NT2/D1 (cell line): Measurements from ENCODE around the gene IFNG.
"Not testable (repeated sequence)": the region's sequence is repeated elsewhere in the genome, so short reads cannot be mapped to it uniquely, and the experiment has no call there.

ENCODE experiments used
- DNase-seq: peaks from one replicate; pipeline ENCODE4 v3.0.0-alpha.2; 2011; ENCODE audit warnings: low read depth, low spot score
- H3K27me3 ChIP-seq: 2 replicates; pipeline ENCODE4 v1.6.0; 2011; ENCODE audit warnings: mild to moderate bottlenecking; ENCODE audit not compliant: insufficient read length, insufficient read depth
- H3K36me3 ChIP-seq: 2 replicates; pipeline ENCODE4 v1.6.1; 2011; ENCODE audit warnings: mild to moderate bottlenecking, low read length, mixed read lengths; ENCODE audit not compliant: insufficient read depth, insufficient read length
- H3K4me1 ChIP-seq: 2 replicates; pipeline ENCODE4 v1.5.1; 2011; ENCODE audit not compliant: insufficient read depth, insufficient read length
- H3K4me3 ChIP-seq: 2 replicates; pipeline ENCODE4 v1.5.1; 2011; ENCODE audit warnings: low read depth; ENCODE audit not compliant: insufficient read length
- H3K9ac ChIP-seq: 2 replicates; pipeline ENCODE4 v1.6.0; 2011; ENCODE audit warnings: low read depth; ENCODE audit not compliant: insufficient read length
- H3K9me3 ChIP-seq: 2 replicates; pipeline ENCODE4 v1.5.1; 2011; ENCODE audit warnings: mild to moderate bottlenecking, low read length; ENCODE audit not compliant: insufficient read depth
- SUZ12 ChIP-seq: IDR thresholded peaks from 2 replicates; pipeline ENCODE4 v1.6.1; 2011; ENCODE audit not compliant: insufficient read length, insufficient read depth; ENCODE audit errors: extremely low read depth
- YY1 ChIP-seq: IDR thresholded peaks from 2 replicates; pipeline ENCODE4 v1.6.1; 2011; ENCODE audit not compliant: insufficient read length, insufficient read depth
- ZNF274 ChIP-seq: IDR thresholded peaks from 2 replicates; pipeline ENCODE4 v1.6.1; 2011; ENCODE audit warnings: mild to moderate bottlenecking, low read depth, low read length

IFNG gene

GRCh38 chr12:68177562-68177961 is 18.0 kb upstream of the IFNG start:
- Histone ChIP-seq H3K27me3 (no peaks in the 10 kb centered on the region), H3K9me3 (no peaks in the 10 kb centered on the region), H3K36me3 (no peaks in the 10 kb centered on the region), H3K4me3 (no peak overlapping the region), H3K9ac (no peak overlapping the region), H3K4me1 (no peaks in the 10 kb centered on the region)
- TF ChIP-seq SUZ12 (no peak), YY1 (no peak), ZNF274 (no peak)
- DNase-seq, result no peak

GRCh38 chr12:68176257-68176656 is 16.7 kb upstream of the IFNG start:
- Histone ChIP-seq H3K9me3 (no peaks in the 10 kb centered on the region), H3K27me3 (no peaks in the 10 kb centered on the region), H3K4me1 (no peaks in the 10 kb centered on the region), H3K9ac (no peak overlapping the region), H3K36me3 (no peaks in the 10 kb centered on the region), H3K4me3 (no peak overlapping the region)
- DNase-seq, result no peak
- TF ChIP-seq SUZ12 (no peak), ZNF274 (no peak), YY1 (no peak)

GRCh38 chr12:68175557-68176061 is 16.1 kb upstream of the IFNG start:
- Histone ChIP-seq H3K4me3 (no peak overlapping the region), H3K9ac (no peak overlapping the region), H3K9me3 (no peaks in the 10 kb centered on the region), H3K27me3 (no peaks in the 10 kb centered on the region), H3K4me1 (no peaks in the 10 kb centered on the region), H3K36me3 (no peaks in the 10 kb centered on the region)
- TF ChIP-seq SUZ12, result no peak
- TF ChIP-seq ZNF274, result no peak
- TF ChIP-seq YY1, result no peak
- no peak for DNase-seq

- DNase-seq, H3K9ac ChIP-seq, H3K27me3 ChIP-seq, H3K36me3 ChIP-seq, H3K9me3 ChIP-seq, H3K4me3 ChIP-seq, H3K4me1 ChIP-seq: not testable (repeated sequence)
Observed at GRCh38 chr12:68174761-68175160, 15.2 kb upstream of the IFNG start.

- no peak for TF ChIP-seq ZNF274
- no peak for TF ChIP-seq YY1
- TF ChIP-seq SUZ12, result no peak
- no peaks in the 10 kb centered on the region for H3K9me3 ChIP-seq
- no peaks in the 10 kb centered on the region for H3K36me3 ChIP-seq
- H3K9ac ChIP-seq, result no peak overlapping the region
- no peak for DNase-seq
- H3K4me3 ChIP-seq, result no peak overlapping the region
- H3K27me3 ChIP-seq, result no peaks in the 10 kb centered on the region
- no peaks in the 10 kb centered on the region for H3K4me1 ChIP-seq
Observed at GRCh38 chr12:68173792-68174191, 14.3 kb upstream of the IFNG start.

- no peak for DNase-seq
- H3K9me3 ChIP-seq, result no peaks in the 10 kb centered on the region
- no peaks in the 10 kb centered on the region for H3K36me3 ChIP-seq
- H3K4me3 ChIP-seq, result no peak overlapping the region
- H3K27me3 ChIP-seq, result no peaks in the 10 kb centered on the region
- TF ChIP-seq YY1, result no peak
- no peak for TF ChIP-seq ZNF274
- TF ChIP-seq SUZ12, result no peak
- H3K4me1 ChIP-seq, result no peaks in the 10 kb centered on the region
- H3K9ac ChIP-seq, result no peak overlapping the region
Observed at GRCh38 chr12:68170726-68171125, 11.2 kb upstream of the IFNG start.

GRCh38 chr12:68169213-68169889 is 9.8 kb upstream of the IFNG start:
- Histone ChIP-seq H3K4me1 (no peaks in the 10 kb centered on the region), H3K4me3 (no peak overlapping the region), H3K9ac (no peak overlapping the region), H3K36me3 (no peaks in the 10 kb centered on the region), H3K27me3 (no peaks in the 10 kb centered on the region), H3K9me3 (no peaks in the 10 kb centered on the region)
- no peak for TF ChIP-seq YY1
- no peak for TF ChIP-seq ZNF274
- TF ChIP-seq SUZ12, result no peak
- no peak for DNase-seq
